DOHH2 (cell line): Measurements from ENCODE around the gene TENT4A.

Source experiments
- H3F3A ChIP-seq: fragments of 200-600 bp; sonication (generic), shearing (Covaris generic); 2 replicates; pipeline ENCODE4 v1.6.0; 2016; ENCODE audit warnings: antibody characterized with exemption, mild to moderate bottlenecking; ENCODE audit not compliant: control insufficient read depth, insufficient read depth
- H3K27ac ChIP-seq: fragments of 200-600 bp; sonication (generic); 2 replicates; pipeline ENCODE4 v1.5.1; 2014; ENCODE audit warnings: low read depth, mild to moderate bottlenecking, low read length, moderate library complexity
- H3K27me3 ChIP-seq: fragments of 200-600 bp; sonication (generic); 2 replicates; pipeline ENCODE4 v1.6.1; 2014; ENCODE audit warnings: mild to moderate bottlenecking, low read length, mixed read lengths; ENCODE audit not compliant: control insufficient read depth
- H3K36me3 ChIP-seq: fragments of 200-600 bp; sonication (generic); 2 replicates; pipeline ENCODE4 v1.6.1; 2014; ENCODE audit warnings: mild to moderate bottlenecking, low read length, moderate library complexity, mixed read lengths; ENCODE audit not compliant: control insufficient read depth
- H3K4me1 ChIP-seq: fragments of 200-600 bp; sonication (generic); 2 replicates; pipeline ENCODE4 v1.6.1; 2014; ENCODE audit warnings: mild to moderate bottlenecking, low read length, mixed read lengths; ENCODE audit not compliant: control insufficient read depth
- H3K4me2 ChIP-seq: fragments of 200-600 bp; sonication (generic); 2 replicates; pipeline ENCODE4 v1.6.0; 2014; ENCODE audit warnings: mild to moderate bottlenecking, low read length, moderate library complexity
- H3K4me3 ChIP-seq: fragments of 200-600 bp; sonication (generic); 2 replicates; pipeline ENCODE4 v1.5.1; 2014; ENCODE audit warnings: mild to moderate bottlenecking, low read length, mixed read lengths
- H3K79me2 ChIP-seq: fragments of 200-600 bp; sonication (generic); 2 replicates; pipeline ENCODE4 v1.6.1; 2014; ENCODE audit warnings: mild to moderate bottlenecking, low read length, mixed read lengths; ENCODE audit not compliant: control insufficient read depth
- H3K9me2 ChIP-seq: fragments of 200-600 bp; sonication (generic); replicated peaks from 2 replicates; pipeline ENCODE4 v1.6.1; 2014; ENCODE audit warnings: mild to moderate bottlenecking, low read length, mixed read lengths; ENCODE audit not compliant: control insufficient read depth
- H3K9me3 ChIP-seq: fragments of 200-600 bp; sonication (generic); 2 replicates; pipeline ENCODE4 v1.6.1; 2014; ENCODE audit warnings: antibody characterized with exemption, low read length, mixed read lengths; ENCODE audit not compliant: control insufficient read depth, insufficient read depth
- H4K20me1 ChIP-seq: fragments of 200-600 bp; sonication (generic); 2 replicates; pipeline ENCODE4 v1.6.0; 2014; ENCODE audit warnings: low read depth, mild to moderate bottlenecking, antibody characterized with exemption, low read length, moderate library complexity; ENCODE audit not compliant: control insufficient read depth, insufficient read depth
- EZH2phosphoT487 ChIP-seq: fragments of 200-600 bp; sonication (generic); IDR thresholded peaks from 2 replicates; pipeline ENCODE4 v1.6.1; 2017; ENCODE audit warnings: borderline replicate concordance, mild to moderate bottlenecking, antibody characterized with exemption, low read length, moderate library complexity, mixed read lengths
- TF ChIP-seq, protein P1 (sequence below): fragments of 200-600 bp; sonication (generic); IDR thresholded peaks from one replicate; pipeline ENCODE4 v1.5.1; 2014; ENCODE audit warnings: antibody characterized with exemption, mild to moderate bottlenecking, low read depth, low read length; ENCODE audit not compliant: poor library complexity, severe bottlenecking

The TENT4A gene

GRCh38 chr5:6767481-6768063 lies 54.3 kb downstream of the TENT4A start:
- no peaks in the 10 kb centered on the region for H3K4me1 ChIP-seq
- TF ChIP-seq, protein P1, sequence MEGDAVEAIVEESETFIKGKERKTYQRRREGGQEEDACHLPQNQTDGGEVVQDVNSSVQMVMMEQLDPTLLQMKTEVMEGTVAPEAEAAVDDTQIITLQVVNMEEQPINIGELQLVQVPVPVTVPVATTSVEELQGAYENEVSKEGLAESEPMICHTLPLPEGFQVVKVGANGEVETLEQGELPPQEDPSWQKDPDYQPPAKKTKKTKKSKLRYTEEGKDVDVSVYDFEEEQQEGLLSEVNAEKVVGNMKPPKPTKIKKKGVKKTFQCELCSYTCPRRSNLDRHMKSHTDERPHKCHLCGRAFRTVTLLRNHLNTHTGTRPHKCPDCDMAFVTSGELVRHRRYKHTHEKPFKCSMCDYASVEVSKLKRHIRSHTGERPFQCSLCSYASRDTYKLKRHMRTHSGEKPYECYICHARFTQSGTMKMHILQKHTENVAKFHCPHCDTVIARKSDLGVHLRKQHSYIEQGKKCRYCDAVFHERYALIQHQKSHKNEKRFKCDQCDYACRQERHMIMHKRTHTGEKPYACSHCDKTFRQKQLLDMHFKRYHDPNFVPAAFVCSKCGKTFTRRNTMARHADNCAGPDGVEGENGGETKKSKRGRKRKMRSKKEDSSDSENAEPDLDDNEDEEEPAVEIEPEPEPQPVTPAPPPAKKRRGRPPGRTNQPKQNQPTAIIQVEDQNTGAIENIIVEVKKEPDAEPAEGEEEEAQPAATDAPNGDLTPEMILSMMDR: no peak
- no peak for TF ChIP-seq EZH2phosphoT487
- H3F3A ChIP-seq: no peaks in the 10 kb centered on the region
- H4K20me1 ChIP-seq: no peaks in the 10 kb centered on the region
- no peaks in the 10 kb centered on the region for H3K36me3 ChIP-seq
- H3K4me2 ChIP-seq: no peak overlapping the region
- H3K27me3 ChIP-seq: no peaks in the 10 kb centered on the region
- H3K27ac ChIP-seq: no peak overlapping the region
- H3K9me2 ChIP-seq: no peaks in the 10 kb centered on the region
- H3K9me3 ChIP-seq: no peaks in the 10 kb centered on the region
- no peaks in the 10 kb centered on the region for H3K79me2 ChIP-seq
- H3K4me3 ChIP-seq: no peak overlapping the region

DNA sequence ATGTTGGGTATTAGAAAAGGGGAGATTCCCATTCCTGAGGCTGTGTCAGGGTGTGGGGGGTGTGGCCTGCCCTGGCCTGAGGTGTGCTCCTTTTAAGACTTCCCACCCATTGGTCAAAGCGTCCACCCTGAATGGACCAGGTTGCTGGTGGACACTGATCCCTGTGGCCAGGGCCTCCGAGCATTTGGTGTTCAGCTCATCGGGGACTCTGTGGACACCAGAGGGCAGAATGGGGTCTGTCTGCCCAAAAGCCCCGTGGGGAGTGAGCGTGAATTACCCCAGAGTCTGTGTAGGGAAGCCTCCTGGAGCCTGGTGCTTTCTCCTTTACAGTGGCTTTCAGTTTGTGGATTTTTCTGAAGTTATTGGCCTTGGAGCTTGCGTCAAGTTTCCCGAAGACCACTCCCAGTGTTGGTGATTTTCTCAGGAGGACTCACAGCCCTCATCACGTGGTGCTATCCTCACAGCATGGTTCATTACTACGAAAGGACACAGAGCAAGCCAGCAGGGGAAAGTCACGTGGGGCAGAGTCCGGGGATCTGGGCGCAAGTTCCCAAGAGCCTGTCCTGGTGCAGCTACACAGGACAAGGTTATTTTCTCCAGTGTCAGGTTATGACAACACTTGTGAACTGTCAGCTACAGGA lies 55.5 kb downstream of the TENT4A start:
- H3K4me1 ChIP-seq: no peaks in the 10 kb centered on the region
- H3K79me2 ChIP-seq: no peaks in the 10 kb centered on the region
- TF ChIP-seq EZH2phosphoT487: no peak
- TF ChIP-seq, protein P1: no peak
- H3F3A ChIP-seq: no peaks in the 10 kb centered on the region
- no peak overlapping the region for H3K27ac ChIP-seq
- H4K20me1 ChIP-seq: no peaks in the 10 kb centered on the region
- H3K4me2 ChIP-seq: no peak overlapping the region
- H3K27me3 ChIP-seq: no peaks in the 10 kb centered on the region
- H3K4me3 ChIP-seq: no peak overlapping the region
- no peaks in the 10 kb centered on the region for H3K36me3 ChIP-seq
- H3K9me3 ChIP-seq: no peaks in the 10 kb centered on the region
- no peaks in the 10 kb centered on the region for H3K9me2 ChIP-seq

- Histone ChIP-seq H3K4me1 (no peaks in the 10 kb centered on the region), H3K27me3 (no peaks in the 10 kb centered on the region), H3K27ac (no peak overlapping the region), H3K4me2 (no peak overlapping the region), H3K9me3 (no peaks in the 10 kb centered on the region), H3K9me2 (no peaks in the 10 kb centered on the region), H4K20me1 (no peaks in the 10 kb centered on the region), H3F3A (no peaks in the 10 kb centered on the region), H3K4me3 (no peak overlapping the region), H3K36me3 (no peaks in the 10 kb centered on the region), H3K79me2 (no peaks in the 10 kb centered on the region)
- no peak for TF ChIP-seq EZH2phosphoT487
- TF ChIP-seq, protein P1: no peak
Measured at GRCh38 chr5:6770826-6771607, 57.8 kb downstream of the TENT4A start.
